GM21717 (cell line): ENCODE results near the gene FAM9B.
"Not testable (repeated sequence)": the region's sequence is repeated elsewhere in the genome, so short reads cannot be mapped to it uniquely, and the experiment has no call there.

Experiments used
- ATAC-seq: cut with Tn5 transposase; IDR thresholded peaks from one replicate; pipeline ENCODE4 v1.9.1; 2021; ENCODE audit warnings: mild to moderate bottlenecking, moderate library complexity; ENCODE audit not compliant: unreplicated experiment

The FAM9B gene

DNA sequence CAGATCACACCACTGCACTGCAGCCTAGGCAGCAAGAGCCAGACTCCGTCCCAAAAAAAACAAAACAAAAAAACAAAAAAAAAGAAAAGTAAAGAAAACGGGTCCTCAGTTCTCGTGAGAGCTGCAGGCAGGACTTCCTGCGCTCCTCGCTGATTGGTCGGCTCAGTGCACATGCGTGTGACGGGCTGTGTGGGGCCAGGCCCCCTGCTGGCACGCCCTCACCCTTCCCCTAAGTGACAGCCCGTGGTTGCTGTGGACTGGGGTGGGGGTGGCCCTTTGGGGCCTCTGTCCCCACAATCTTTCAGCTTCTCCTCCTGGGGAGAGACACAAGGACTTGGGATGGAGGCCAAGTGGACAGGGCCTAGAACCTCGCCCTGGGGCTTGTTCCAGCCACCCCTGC, at the start of gene FAM9B:
Gene FAM9B (minus strand): TSS at position 139 of the 400 bp plus-strand sequence. CDS start 1,141 bp downstream, outside the sequence.
- no peak for ATAC-seq

DNA sequence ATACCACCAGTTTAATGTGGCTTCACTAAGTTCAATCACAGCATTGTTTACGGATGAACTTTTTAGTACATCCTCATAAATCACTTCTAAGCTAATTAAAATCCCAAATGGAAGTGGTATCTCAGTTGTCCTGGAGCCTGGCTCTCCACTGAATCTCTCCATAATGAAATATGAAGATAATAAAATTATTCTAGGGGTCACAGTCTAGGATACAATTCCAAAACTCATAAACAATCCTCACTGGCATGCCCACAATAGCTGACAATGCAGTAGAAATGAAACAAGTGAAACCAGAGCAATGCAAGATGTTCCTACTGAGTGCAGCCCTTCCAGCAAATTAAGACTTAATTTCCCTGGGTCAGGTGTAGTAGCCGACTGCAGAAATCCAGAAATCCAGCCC, 47.3 kb upstream of the FAM9B start:
- ATAC-seq: no peak

DNA sequence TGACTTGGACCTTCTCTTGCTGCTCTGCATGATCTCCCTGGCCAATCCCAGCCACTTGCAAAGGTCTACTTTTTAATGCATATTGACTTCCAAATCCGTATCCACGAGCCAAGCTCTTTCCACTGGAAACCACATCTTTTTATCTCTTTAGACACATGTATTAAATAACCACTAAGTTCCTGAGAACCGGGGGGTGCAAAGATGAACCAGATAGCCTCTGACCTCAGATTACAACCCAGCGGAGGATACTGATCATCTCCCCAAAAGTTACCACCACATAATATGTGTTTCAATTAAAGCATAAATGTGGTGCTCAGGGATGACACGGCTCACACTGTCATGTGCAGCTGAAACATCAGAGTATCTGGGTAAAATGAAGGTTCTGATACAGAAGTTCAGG, 40.4 kb upstream of the FAM9B start:
- ATAC-seq: no peak

DNA sequence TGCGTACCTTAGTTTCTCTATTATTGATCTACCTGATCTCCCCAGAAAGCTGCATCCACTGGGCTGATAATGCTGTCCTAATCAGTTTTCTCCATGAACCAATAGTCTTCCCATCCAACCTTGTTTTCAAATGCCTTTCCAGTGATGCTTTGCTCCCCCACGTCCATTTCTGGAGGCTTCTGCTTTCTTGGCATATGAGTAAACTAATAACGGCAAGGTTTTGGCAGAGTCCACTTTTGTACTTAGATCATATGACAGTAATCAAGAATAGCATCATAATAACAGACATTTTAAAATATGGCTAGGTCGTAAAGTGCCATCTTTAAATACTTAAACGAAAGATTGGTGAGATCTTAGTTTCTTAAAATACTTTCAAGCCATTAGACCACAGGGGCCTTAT, 38.4 kb upstream of the FAM9B start:
- no peak for ATAC-seq

DNA sequence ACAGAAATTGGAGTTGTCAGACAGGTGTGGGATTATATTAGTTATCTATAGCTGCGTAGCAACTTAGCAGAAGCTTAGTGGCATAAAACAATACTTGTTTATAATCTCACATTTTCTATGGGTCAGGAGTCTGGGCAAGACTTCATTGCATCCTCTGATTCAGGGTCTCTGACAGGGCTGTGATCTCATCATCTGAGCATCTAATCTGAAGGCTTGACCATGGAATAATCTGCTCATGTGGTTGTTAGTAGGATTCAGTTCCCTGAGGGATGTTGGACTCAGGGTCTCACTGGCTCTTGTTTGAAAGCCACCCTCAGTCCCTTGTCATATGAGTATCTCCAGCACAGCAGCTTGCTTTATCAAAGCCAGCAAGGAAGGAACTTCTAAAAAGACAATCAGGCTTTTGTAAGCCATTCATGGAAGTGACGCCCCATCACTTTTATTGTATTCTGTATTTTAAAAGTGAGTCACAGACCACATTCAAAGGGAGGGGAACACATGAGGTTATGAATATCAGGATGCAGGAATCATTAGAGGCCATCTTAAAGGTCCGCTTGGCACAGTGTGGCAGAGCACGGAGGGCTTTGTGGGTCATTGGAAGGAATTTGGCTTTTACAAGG, 37.2 kb upstream of the FAM9B start:
- ATAC-seq: no peak

DNA sequence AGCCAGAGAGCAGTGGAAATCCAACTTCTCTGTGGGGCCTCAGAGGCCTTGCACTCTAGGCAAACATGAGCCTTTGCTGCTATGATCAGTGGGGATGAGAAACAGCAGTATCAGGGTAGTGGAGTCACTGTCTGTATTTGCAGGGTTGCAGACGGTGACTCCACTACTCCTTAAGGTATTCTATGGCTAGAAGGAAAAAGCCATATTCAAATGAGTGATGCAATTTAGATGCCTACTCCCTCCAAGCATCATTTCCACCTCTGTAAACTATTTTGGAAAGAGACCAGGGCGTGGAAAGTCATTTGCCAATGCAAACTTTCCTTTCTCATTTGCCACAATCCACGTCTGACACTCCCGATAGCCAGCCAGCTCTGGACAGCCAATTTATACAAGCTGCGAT, 35.6 kb upstream of the FAM9B start:
- no peak for ATAC-seq

DNA sequence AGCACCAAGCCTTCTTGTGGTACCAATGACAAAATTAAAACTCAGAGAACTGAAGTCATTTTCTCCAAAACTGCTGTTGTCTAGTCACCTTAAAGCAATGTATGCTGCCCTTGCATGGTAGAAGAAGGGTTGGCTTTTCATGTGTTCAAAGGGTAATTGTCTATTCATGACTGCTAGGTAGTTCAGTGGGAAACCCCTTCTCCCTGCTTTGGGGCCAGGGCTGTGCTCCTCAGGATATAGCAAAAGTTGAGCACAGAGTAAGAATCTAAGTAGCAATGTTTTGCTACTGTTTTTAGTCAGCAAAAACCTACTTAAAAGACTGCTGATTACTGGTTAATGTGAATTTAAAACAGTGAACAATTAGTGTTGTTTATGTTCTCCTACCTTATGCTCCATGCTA, 30.8 kb upstream of the FAM9B start:
- ATAC-seq: no peak

DNA sequence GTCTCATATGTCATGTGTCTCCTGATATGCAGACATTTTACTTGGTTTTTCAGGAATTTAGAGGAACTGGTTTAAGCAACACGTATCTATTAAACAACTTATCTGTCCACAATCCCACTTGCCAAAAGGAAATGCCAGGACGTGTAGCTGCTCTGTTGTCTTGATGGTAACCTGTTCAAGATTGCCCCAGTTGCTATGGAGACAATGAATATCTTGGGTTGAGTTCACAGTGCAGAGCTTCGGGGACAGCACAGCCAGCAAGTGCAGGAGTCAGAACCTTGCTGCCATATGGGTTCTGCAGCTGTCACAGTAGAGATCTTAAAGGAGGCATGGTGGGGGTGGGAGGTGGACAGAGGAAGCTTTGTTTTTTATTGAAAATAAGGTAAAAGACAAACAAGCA, 28.7 kb upstream of the FAM9B start:
- no peak for ATAC-seq

DNA sequence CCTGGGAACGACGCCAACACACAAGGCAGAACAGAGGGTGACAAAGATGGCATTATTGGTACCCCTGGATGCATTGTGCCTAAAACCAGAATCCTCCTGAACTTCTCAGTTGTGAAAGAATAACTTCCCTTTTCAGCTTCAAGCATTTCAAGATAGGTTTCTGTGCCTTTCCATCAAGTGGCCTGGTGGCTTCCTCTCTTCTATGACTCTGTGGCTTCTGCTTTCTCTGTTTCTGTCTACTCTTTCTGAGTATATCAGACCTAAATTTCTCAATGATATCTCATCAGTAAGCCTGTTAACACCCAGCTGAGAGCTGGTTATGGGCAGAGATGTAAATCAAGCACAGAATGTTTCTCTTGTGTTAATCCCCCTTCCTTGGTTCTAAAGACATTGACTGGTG, 21.4 kb upstream of the FAM9B start:
- ATAC-seq: no peak

DNA sequence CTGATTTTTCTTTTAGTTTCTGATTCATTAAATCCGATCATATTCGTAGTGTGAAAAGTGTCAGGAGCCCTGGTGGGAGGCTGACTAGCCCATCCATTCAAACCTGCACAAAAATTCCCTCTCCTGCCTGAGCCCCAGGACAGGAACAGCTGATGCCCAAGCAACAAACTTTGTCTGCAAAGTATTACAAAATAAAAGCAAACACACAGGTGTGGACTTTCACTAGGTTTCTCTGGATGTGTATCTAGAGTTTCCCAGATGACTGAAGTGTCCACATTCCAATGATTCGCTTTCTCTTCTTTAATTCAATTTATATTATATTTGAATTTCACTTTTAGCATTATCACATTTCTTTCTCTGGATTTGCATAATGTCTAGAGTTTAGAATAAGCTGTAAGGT, 18.2 kb upstream of the FAM9B start:
- no peak for ATAC-seq

DNA sequence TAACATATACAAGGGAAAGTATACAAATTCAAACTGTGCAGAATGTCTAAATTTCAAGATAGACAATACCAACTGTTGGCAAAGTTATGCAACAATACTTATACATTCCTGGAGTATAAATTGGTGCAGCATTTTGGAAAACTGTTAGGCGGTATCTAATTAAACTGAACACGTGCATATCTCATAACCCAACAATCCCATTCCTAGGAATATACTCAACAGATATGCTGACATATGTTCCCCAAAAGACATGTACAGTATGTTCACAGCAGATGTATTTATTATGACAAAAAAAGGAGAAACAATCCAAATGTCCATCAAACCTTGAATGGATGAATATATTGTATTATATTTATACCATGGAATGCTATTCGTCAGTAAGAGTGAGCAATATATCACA, 16.4 kb upstream of the FAM9B start:
- ATAC-seq: no peak

DNA sequence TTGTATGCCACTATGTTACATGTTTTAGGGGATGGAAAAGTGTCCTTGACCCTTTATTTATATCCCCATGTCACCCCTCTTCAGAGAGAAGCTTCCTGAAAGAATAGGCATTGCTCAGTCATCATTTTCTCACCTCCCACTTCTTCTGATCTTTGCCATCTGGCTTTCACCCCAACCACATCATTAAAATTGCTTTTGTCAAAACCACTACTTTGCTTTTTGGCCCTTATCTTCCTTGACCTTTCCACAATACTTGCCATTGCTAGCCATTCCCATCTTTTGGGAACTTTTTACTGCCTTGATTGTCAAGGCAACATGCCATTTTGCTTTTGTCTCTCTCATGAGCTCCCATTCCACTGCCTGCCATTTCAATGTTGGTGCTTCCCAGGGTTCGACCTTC, 14.9 kb upstream of the FAM9B start:
- ATAC-seq: no peak

DNA sequence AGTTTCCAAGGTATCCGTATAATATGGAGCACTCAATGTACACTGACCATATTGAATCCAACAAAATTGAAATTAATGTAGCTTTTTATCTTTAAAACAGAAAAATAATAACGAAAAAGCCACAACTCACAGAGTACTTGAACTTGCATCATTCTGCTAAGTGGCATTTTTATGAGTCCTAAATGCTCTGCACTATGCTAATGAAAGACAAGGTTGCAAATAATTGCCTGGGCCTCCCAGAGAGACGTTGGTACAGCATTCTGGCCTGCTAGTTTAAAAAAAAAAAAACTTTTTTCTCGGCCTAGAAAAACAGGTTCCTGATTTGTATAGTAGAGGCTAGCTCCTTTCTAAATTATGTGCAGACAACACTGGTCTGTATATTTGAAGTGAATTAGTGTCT, 4.3 kb upstream of the FAM9B start:
- no peak for ATAC-seq

DNA sequence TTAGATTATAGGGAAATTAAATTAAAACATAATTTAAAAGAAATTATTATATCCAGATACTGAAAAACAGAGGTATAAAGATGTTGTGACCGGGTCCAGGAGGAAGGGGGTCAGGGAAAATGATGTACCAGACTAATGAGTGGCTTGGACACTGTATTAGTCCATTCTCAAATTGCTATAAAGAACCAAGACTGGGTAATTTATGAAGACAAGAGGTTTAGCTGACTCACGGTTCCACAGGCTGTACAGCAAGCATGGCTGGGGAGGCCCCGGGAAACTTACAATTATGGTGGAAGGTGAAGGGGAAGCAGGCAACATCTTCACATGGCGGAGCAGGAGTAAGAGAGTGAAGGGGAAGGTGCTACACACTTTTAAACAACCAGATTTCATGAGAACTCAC, 3.4 kb upstream of the FAM9B start:
- ATAC-seq: no peak

DNA sequence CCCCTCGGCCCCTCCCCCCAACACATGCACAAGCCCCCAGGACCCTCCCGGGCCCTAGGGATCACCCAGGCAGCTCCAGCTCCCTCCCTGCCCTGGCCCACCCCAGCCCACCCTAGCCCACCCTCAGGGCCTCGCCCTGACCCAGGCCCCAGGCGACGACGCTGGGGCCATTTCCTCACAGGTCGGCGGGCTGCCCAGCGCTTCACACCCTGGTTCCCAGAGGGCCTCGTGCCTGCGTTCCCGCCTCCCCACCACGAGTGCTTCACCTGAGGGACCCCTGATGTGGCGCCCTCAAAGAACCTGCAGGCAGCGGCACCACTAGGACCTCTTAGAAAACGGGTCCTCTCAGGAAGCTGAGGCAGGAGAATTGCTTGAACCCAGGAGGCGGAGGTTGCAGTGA, 341 bp downstream of the FAM9B start:
- ATAC-seq: no peak

DNA sequence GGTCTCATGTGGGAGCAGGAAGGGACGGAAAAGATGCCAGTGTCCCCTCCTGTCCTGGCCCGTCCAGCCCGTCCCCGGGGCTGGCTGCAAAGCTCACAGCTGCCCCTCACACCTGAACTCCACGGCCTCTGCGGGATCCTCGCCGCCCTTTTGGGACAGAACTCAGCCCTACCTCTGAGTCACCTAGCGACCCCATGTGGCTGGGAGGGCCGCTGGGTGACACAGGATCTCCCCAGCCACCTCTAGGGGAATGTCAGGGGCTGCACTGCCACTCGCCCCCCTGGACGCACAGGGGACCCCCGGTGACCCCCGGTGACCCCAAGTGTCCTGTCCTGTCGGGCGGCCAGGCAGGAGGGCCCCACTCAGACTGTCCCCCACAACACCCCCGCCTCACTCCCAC, 748 bp downstream of the FAM9B start:
- no peak for ATAC-seq

DNA sequence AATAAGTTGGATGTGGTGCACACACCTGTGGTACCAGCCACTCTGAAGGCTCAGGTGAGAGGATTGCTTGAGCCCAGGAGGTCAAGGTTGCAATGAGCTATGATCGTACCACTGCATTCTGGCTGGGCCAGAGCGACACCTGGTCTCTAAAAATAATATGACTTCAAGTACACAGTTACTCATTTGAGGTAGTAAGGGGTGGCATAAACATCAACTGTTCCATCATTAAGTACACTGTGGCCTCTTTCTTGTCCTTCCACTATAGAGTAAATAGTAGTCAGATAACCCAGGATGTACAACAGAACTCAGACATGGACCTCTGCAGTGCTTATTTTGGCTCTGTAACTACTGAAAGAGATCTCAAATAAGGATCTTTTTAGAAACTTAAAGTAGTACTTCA, 10.6 kb downstream of the FAM9B start:
- no peak for ATAC-seq

DNA sequence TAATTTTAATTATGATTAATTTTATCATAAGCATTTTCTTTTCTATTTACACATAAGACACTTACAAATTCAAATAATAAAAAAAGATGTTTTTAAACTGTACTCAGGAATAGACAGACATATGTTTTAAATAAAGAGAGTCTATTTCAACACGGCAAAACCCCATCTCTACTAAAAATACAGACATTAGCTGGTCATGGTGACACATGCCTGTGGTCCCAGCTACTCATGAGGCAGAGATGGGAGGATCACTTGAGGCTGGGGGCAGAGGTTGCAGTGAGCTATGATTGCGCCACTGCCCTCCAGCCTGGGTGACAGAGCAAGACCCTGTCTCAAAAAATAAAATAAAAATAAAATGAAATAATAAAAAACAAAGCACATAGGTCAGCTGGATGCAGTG, 14.8 kb downstream of the FAM9B start:
- ATAC-seq: no peak

DNA sequence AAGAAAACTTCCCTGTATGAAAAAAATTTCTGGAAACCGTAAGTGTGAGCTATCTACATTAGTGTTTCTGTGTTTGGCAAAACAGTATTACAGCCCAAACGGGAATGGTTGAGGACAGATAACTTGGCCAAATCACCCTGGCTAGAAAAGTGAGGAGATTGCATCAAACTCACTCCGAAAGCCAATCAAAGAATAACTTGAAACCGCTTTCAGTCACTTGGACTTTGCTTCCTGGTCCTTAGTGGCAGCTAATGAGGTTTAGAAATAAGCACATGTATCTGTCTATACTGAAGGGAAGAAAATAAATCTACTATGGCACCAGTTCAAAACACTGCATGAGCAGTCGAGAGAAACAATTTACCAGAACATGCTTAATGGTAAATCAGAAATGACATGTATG, 15.6 kb downstream of the FAM9B start:
- ATAC-seq: not testable (repeated sequence)

DNA sequence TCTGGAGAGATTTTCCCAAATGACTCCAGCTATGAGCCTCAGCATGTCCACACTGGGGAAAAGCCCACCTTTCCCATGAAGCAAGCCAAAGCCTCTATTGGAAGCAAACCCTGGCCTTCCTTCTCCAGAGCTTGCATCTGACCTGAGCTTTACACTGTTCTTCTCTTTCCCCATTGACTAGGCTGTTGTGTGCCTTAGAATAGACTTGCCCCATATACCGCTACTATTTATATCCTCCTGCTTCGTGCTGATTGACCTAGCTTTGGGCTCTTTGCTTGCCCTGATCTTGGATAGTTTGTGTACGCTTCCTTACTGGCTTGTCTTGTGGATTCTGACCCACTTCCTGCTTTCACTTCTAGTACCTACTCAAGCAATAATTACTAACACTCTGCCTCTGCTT, 30.9 kb downstream of the FAM9B start:
- no peak for ATAC-seq

DNA sequence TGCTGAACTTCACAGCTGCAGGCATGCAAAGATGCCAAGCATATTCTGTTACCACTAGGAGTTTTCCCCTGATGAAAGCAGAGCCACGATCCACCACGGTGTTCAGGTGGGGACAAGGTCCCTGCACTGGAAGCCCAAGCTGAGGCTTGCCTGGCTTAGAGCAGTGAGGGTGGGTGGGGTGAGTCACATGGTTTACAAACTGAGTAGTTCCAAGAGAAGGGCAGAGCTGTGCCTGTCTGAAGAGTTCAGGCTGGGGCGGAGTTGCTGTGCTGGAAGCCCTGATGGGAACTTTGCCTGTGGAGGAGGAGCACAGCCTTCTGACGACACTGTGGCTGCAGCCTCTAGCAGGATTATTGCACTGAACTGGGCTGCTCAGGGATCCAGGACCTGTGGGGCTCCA, 45.5 kb downstream of the FAM9B start:
- no peak for ATAC-seq

DNA sequence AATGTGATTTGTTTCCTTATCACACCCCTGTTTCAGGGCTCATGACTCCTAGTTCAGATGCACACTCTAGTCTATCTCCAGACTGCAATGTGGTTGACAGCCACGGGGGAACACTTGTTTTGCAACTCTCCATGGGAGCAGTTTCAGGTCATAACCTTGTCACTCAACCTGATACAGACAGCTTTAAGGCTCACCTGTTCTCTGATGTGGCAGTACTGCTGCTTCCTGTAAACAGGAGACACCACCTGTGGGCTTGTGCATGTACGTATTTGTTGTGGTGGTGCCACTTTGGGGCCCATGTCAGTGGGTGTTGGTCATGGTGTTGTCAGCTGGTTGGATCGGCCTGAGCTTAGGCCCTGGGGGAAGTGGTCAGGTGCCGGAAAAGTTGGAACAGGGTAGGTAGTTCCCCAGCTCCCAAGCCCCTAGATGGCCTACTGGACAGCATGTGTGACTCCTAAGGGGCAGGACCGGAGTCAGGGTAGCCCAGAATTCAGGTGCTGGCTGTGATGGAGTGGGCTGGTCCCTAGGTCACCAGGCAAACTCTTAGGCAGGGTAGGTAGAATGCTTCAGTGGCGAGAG, 46.2 kb downstream of the FAM9B start:
- no peak for ATAC-seq

DNA sequence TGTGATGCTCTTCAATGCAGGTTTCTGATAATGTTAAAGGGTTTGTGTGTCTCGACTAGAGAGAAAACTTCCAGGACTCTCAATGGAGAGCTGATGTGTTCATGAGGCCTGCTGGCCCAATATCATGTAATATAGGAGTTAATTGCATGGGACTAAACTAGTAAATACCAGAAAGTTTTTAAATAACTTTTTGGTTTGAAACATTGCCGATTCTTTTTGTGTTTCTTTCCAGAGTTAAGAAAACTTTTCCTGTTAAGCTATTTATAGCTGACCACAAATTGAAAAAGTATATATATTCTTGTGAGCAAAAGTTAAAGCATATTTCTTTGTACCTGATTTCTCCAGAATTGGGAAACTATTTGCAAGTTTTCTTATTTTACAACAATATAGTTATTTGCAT, 49.7 kb downstream of the FAM9B start:
- no peak for ATAC-seq
